HCT116 (cell line): ENCODE measurements around the gene AQP7. TPM values are rescaled to one million over a fixed set of nuclear protein-coding genes. Genes with fewer than 3 reads are reported as not detected.

ENCODE experiments used
- ATAC-seq: fragments of 200-7000 bp; cut with Tn5 transposase; 2 replicates; pipeline ENCODE4 v1.9.1; 2020; ENCODE audit warnings: mild to moderate bottlenecking, moderate library complexity
- BruUV-seq: library from RNA; stranded (reverse); fragments of 400-500 nt; replicated peaks from 2 replicates; lab custom pipeline; 2021; lab: Mats Ljungman, UMichigan
- CTCF ChIA-PET: fragments of 300-600 bp; sonication (Branson Sonifier 250); formaldehyde crosslinking; loops from one replicate; lab custom pipeline; 2021; ENCODE audit warnings: antibody characterized with exemption; lab: Charles Lee
- POLR2A ChIA-PET: fragments of 300-600, 350-600 bp; sonication (Branson Sonifier 250); formaldehyde crosslinking; loops from one replicate; lab custom pipeline; 2021; ENCODE audit warnings: antibody characterized with exemption; lab: Charles Lee
- RAD21 ChIA-PET, 2 experiments: fragments of 300-600 bp; sonication (Branson Sonifier 250); formaldehyde crosslinking; loops; one replicate each; lab custom pipeline; 2023; ENCODE audit warnings: low total read pairs in 2 of 2; ENCODE audit not compliant: uncharacterized antibody in 2 of 2, unreplicated experiment in 2 of 2, low non-redundant PET in 1 of 2; lab: Charles Lee
- DNase-seq: peaks from one replicate; pipeline ENCODE4 v3.0.0-alpha.2; 2010; ENCODE audit warnings: low read depth, low spot score
- H2AFZ ChIP-seq: fragments of 200-600 bp; shearing (Covaris generic), sonication (generic); 2 replicates; pipeline ENCODE4 v1.6.1; 2017; ENCODE audit warnings: low read depth, mixed run types, mixed read lengths, antibody characterized with exemption, low read length; ENCODE audit not compliant: poor library complexity, severe bottlenecking
- H3K27ac ChIP-seq: 2 replicates; pipeline ENCODE4 v1.5.1; 2012; ENCODE audit warnings: low read depth, low read length
- H3K27me3 ChIP-seq: fragments of 200-600 bp; sonication (generic); 2 replicates; pipeline ENCODE4 v1.6.1; 2016; ENCODE audit warnings: mixed run types, low read length, mixed read lengths; ENCODE audit not compliant: insufficient read depth
- H3K36me3 ChIP-seq, 2 experiments: fragments of 200-500 bp in 1 of 2; fragments of 200-600 bp in 1 of 2; sonication (Bioruptor generic) in 1 of 2; sonication (generic) in 1 of 2; 2 replicates each; pipeline versions ENCODE4 v1.5.1 to v1.6.1; 2014 to 2016; ENCODE audit warnings: low read length in 2 of 2, inconsistent platforms in 1 of 2, mixed read lengths in 1 of 2, mixed run types in 1 of 2; ENCODE audit not compliant: insufficient read depth in 2 of 2, control insufficient read depth in 1 of 2
- H3K4me1 ChIP-seq, 2 experiments: fragments of 200-600 bp in 1 of 2; sonication (generic) in 1 of 2; 2 replicates each; pipeline versions ENCODE4 v1.5.1 to v1.6.1; 2012 to 2017; ENCODE audit warnings: low read length in 2 of 2, inconsistent platforms in 1 of 2, mild to moderate bottlenecking in 1 of 2, mixed read lengths in 1 of 2, mixed run types in 1 of 2, moderate library complexity in 1 of 2; ENCODE audit not compliant: insufficient read depth in 2 of 2, control insufficient read depth in 1 of 2
- H3K4me2 ChIP-seq: fragments of 200-600 bp; sonication (generic); 2 replicates; pipeline ENCODE4 v1.6.1; 2017; ENCODE audit warnings: mixed run types, low read length, mixed read lengths
- H3K4me3 ChIP-seq, 2 experiments: fragments of 200-600 bp in 1 of 2; sonication (generic) in 1 of 2; replicated peaks in 1 of 2; 2 replicates each; pipeline ENCODE4 v1.5.1; 2011 to 2016; ENCODE audit warnings: low read length in 2 of 2, control low read depth in 1 of 2, low read depth in 1 of 2, mild to moderate bottlenecking in 1 of 2, mixed read lengths in 1 of 2, mixed run types in 1 of 2
- H3K79me2 ChIP-seq: fragments of 200-600 bp; sonication (generic); 2 replicates; pipeline ENCODE4 v1.6.1; 2017; ENCODE audit warnings: mild to moderate bottlenecking, mixed run types, low read length, moderate library complexity, mixed read lengths; ENCODE audit not compliant: insufficient read depth
- H3K9ac ChIP-seq: fragments of 200-600 bp; sonication (generic); 2 replicates; pipeline ENCODE4 v1.6.1; 2016; ENCODE audit warnings: low read length, mixed read lengths
- H3K9me2 ChIP-seq: fragments of 200-600 bp; sonication (generic), shearing (Covaris generic); 2 replicates; pipeline ENCODE4 v1.6.1; 2017; ENCODE audit warnings: mixed run types, mild to moderate bottlenecking, moderate library complexity; ENCODE audit not compliant: insufficient read depth
- H3K9me3 ChIP-seq, 2 experiments: fragments of 200-500 bp in 1 of 2; fragments of 200-600 bp in 1 of 2; sonication (Bioruptor generic) in 1 of 2; sonication (generic) in 1 of 2; 2 replicates each; pipeline ENCODE4 v1.6.1; 2014 to 2017; ENCODE audit warnings: low read length in 2 of 2, mixed read lengths in 2 of 2, inconsistent platforms in 1 of 2, low read depth in 1 of 2, mild to moderate bottlenecking in 1 of 2, mixed run types in 1 of 2, moderate library complexity in 1 of 2; ENCODE audit not compliant: control insufficient read depth in 1 of 2, insufficient read depth in 1 of 2
- H4K20me1 ChIP-seq: fragments of 200-600 bp; sonication (generic), shearing (Covaris generic); 2 replicates; pipeline ENCODE4 v1.6.1; 2017; ENCODE audit warnings: mixed run types, mild to moderate bottlenecking, moderate library complexity; ENCODE audit not compliant: insufficient read depth
- CBX3 ChIP-seq: IDR thresholded peaks from 2 replicates; pipeline ENCODE4 v1.6.1; 2012; ENCODE audit warnings: low read depth
- CEBPB ChIP-seq: IDR thresholded peaks from 2 replicates; pipeline ENCODE4 v1.6.1; 2012; ENCODE audit warnings: low read depth
- EGR1 ChIP-seq: IDR thresholded peaks from 2 replicates; pipeline ENCODE4 v1.6.1; 2012; ENCODE audit warnings: low read depth
- EZH2 ChIP-seq: fragments of 200-600 bp; sonication (generic); IDR thresholded peaks from 2 replicates; pipeline ENCODE4 v1.6.1; 2017; ENCODE audit warnings: antibody characterized with exemption, mixed run types
- POLR2A ChIP-seq: IDR thresholded peaks from 2 replicates; pipeline ENCODE4 v1.7.0; 2011; ENCODE audit warnings: borderline replicate concordance; ENCODE audit not compliant: insufficient read depth, insufficient read length; ENCODE audit errors: extremely low read depth
- RAD21 ChIP-seq: IDR thresholded peaks from 2 replicates; pipeline ENCODE4 v1.6.1; 2012; ENCODE audit warnings: low read depth, mild to moderate bottlenecking
- SIN3A ChIP-seq: IDR thresholded peaks from 2 replicates; pipeline ENCODE4 v1.6.1; 2012; ENCODE audit warnings: low read depth
- SP1 ChIP-seq: IDR thresholded peaks from 2 replicates; pipeline ENCODE4 v1.6.1; 2012; ENCODE audit warnings: low read depth
- SRF ChIP-seq: IDR thresholded peaks from 2 replicates; pipeline ENCODE4 v1.6.1; 2012; ENCODE audit warnings: low read depth
- YY1 ChIP-seq: IDR thresholded peaks from 2 replicates; pipeline ENCODE4 v1.6.1; 2011; ENCODE audit warnings: low read length, low read depth, moderate library complexity, mild to moderate bottlenecking; ENCODE audit not compliant: insufficient replicate concordance; ENCODE audit errors: extremely low read depth
- intact Hi-C: fragments of 100-400 bp; cut with micrococcal nuclease; formaldehyde crosslinking; loops from 2 replicates; pipeline ENCODE4 v1.10.0; 2022
- total RNA-seq: library from RNA; stranded (reverse); gene quantifications from one replicate; pipeline ENCODE4 v1.2.1, GENCODE V29; 2021; ENCODE audit not compliant: unreplicated experiment
- TF ChIP-seq, protein P1 (sequence below): IDR thresholded peaks from 2 replicates; pipeline ENCODE4 v1.6.1; 2012
- TF ChIP-seq, protein P2 (sequence below), 3 experiments: fragments of 200-600 bp in 1 of 3; sonication (generic) in 1 of 3; IDR thresholded peaks in 2 of 3; conservative IDR thresholded peaks in 1 of 3; 2 replicates each; pipeline ENCODE4 v1.5.1; 2012 to 2017; ENCODE audit warnings: low read depth in 2 of 3, low read length in 2 of 3, antibody characterized with exemption in 1 of 3, borderline replicate concordance in 1 of 3, control low read depth in 1 of 3, mild to moderate bottlenecking in 1 of 3, mixed read lengths in 1 of 3, mixed run types in 1 of 3, moderate library complexity in 1 of 3; ENCODE audit not compliant: insufficient read depth in 1 of 3
- TF ChIP-seq, protein P3 (sequence below): IDR thresholded peaks from 2 replicates; pipeline ENCODE4 v1.6.1; 2012; ENCODE audit warnings: low read depth

The AQP7 gene
- total RNA-seq, 1 experiment from 2014 or later, result 0.96 TPM

DNA sequence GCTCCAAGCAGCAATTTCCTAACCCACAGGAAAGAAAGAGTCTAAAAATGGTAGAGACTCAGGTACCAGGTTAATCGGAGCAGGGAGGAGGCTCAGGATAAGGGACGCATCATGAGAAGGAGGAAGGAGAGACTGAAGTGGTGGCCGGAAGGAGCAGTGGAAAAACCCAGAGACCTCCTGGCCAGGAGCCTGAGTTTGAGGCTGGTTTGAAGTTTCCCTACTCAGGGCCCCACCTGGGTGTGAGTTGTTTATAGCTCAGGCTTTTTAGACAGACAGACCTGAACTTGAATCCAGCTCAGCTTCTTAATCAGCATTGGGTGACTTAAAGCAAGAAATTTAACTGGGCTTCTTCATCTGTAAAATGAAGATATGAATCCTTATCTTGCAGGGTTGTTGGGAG lies 11.9 kb upstream of the AQP7 start:
- no peak overlapping the region for H2AFZ ChIP-seq
- H3K36me3 ChIP-seq, result no peaks in the 10 kb centered on the region
- H3K9me3 ChIP-seq, result no peaks in the 10 kb centered on the region
- H3K4me1 ChIP-seq, result peaks cover 35 to 42% of the 10 kb centered on the region in 2 experiments
- no peak for DNase-seq
- no peak for ATAC-seq
- no TSS peak for BruUV-seq
- intact Hi-C loops, result loop anchor here (10.0 kb wide), 1 partner anchor 59 kb away; no protein-coding TSS in a partner anchor
- no peak overlapping the region for H3K4me2 ChIP-seq
- no peak for TF ChIP-seq SRF
- no peak for TF ChIP-seq CEBPB
- TF ChIP-seq CBX3, result no peak
- TF ChIP-seq, protein P1, sequence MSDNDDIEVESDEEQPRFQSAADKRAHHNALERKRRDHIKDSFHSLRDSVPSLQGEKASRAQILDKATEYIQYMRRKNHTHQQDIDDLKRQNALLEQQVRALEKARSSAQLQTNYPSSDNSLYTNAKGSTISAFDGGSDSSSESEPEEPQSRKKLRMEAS, result no peak
- TF ChIP-seq EGR1, result no peak
- TF ChIP-seq, protein P2, sequence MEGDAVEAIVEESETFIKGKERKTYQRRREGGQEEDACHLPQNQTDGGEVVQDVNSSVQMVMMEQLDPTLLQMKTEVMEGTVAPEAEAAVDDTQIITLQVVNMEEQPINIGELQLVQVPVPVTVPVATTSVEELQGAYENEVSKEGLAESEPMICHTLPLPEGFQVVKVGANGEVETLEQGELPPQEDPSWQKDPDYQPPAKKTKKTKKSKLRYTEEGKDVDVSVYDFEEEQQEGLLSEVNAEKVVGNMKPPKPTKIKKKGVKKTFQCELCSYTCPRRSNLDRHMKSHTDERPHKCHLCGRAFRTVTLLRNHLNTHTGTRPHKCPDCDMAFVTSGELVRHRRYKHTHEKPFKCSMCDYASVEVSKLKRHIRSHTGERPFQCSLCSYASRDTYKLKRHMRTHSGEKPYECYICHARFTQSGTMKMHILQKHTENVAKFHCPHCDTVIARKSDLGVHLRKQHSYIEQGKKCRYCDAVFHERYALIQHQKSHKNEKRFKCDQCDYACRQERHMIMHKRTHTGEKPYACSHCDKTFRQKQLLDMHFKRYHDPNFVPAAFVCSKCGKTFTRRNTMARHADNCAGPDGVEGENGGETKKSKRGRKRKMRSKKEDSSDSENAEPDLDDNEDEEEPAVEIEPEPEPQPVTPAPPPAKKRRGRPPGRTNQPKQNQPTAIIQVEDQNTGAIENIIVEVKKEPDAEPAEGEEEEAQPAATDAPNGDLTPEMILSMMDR (IDR thresholded peaks at IDR 0.05 in 2 of 3, conservative IDR thresholded peaks at IDR 0.05 in 1 of 3; ENCODE audit: borderline replicate concordance in 1 of 3, insufficient read depth in 1 of 3, low read depth in 2 of 3, low read length in 2 of 3), result no peak
- TF ChIP-seq EZH2, result no peak
- TF ChIP-seq YY1, result no peak
- no peak for TF ChIP-seq RAD21
- TF ChIP-seq POLR2A, result no peak
- TF ChIP-seq SP1, result no peak
- TF ChIP-seq, protein P3, sequence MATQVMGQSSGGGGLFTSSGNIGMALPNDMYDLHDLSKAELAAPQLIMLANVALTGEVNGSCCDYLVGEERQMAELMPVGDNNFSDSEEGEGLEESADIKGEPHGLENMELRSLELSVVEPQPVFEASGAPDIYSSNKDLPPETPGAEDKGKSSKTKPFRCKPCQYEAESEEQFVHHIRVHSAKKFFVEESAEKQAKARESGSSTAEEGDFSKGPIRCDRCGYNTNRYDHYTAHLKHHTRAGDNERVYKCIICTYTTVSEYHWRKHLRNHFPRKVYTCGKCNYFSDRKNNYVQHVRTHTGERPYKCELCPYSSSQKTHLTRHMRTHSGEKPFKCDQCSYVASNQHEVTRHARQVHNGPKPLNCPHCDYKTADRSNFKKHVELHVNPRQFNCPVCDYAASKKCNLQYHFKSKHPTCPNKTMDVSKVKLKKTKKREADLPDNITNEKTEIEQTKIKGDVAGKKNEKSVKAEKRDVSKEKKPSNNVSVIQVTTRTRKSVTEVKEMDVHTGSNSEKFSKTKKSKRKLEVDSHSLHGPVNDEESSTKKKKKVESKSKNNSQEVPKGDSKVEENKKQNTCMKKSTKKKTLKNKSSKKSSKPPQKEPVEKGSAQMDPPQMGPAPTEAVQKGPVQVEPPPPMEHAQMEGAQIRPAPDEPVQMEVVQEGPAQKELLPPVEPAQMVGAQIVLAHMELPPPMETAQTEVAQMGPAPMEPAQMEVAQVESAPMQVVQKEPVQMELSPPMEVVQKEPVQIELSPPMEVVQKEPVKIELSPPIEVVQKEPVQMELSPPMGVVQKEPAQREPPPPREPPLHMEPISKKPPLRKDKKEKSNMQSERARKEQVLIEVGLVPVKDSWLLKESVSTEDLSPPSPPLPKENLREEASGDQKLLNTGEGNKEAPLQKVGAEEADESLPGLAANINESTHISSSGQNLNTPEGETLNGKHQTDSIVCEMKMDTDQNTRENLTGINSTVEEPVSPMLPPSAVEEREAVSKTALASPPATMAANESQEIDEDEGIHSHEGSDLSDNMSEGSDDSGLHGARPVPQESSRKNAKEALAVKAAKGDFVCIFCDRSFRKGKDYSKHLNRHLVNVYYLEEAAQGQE, result no peak
- TF ChIP-seq SIN3A, result no peak
- POLR2A ChIA-PET, result interaction anchor here (1.0 kb wide), 1 partner anchor 59 kb away, joined by 3 read pairs; the partner anchor contains the start of gene NOL6
- no peak overlapping the region; the same call in 1 of the 2 replicates for H3K27ac ChIP-seq
- RAD21 ChIA-PET, result no interaction called here
- H3K9me2 ChIP-seq, result no peaks in the 10 kb centered on the region
- H4K20me1 ChIP-seq, result no peaks in the 10 kb centered on the region
- H3K4me3 ChIP-seq, result no peak overlapping the region
- no peak overlapping the region for H3K9ac ChIP-seq
- CTCF ChIA-PET, result interaction anchor here (0.6 to 4.9 kb wide), 6 partner anchors 10 to 59 kb away, joined by 3 to 35 read pairs (median 10); partner anchors contain the start of gene NOL6
- no peaks in the 10 kb centered on the region for H3K79me2 ChIP-seq
- no peaks in the 10 kb centered on the region for H3K27me3 ChIP-seq
